ENCODE measurements around the gene GHRL. TPM values are rescaled to one million over a fixed set of nuclear protein-coding genes. Genes with fewer than 3 reads are reported as not detected.

Gene GHRL
- total and polyA plus RNA-seq, 3 donors from 2014 or later = 0.50 to 1.0 (median 0.87) TPM

DNA sequence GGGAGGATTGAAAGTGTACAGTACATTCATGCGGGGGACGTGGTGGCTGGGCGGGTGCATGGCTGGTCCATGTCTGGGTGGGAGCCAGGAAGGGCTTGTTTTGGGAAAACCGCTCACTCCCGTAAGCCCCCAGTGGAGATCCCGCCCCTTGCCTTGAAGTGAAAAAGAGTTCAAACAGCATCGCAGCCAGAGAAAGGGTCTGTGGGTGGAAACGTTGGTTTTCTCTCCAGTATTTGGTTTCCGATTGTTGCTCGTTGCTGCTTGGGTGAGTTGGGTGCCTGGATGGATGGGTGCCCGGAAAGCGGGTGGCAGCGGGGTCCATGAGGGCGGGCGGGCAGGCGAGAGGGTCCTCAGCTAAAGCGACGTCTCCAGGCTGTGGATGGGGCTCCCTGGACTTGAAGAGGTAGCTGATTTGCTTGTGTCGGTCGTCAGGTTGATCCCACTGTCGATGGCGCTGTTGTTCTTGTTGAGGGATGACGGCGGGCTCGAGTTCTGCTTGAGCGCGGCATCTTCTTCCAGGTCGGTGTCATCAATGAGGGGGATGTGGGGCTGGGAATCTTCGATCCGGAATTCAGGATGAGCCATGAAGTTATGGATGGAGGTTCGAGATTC is 35.8 kb upstream of the GHRL start:
- Histone ChIP-seq H3K4me3 (no peak overlapping the region), H3K27me3 (no peaks in the 10 kb centered on the region), H3K36me3 (ENCODE audit: low read depth, missing control alignments) (no peaks in the 10 kb centered on the region), H3K27ac (no peak overlapping the region), H3K9me3 (no peaks in the 10 kb centered on the region), H3K4me1 (no peaks in the 10 kb centered on the region)
- 54 to 61% methylated on average over 31 of the region's 31 CpGs for WGBS, 2 donors
- intact Hi-C loops (cut with DNase I; ENCODE audit: low total_unique reads) = no loop called here
- TF ChIP-seq, protein P1, sequence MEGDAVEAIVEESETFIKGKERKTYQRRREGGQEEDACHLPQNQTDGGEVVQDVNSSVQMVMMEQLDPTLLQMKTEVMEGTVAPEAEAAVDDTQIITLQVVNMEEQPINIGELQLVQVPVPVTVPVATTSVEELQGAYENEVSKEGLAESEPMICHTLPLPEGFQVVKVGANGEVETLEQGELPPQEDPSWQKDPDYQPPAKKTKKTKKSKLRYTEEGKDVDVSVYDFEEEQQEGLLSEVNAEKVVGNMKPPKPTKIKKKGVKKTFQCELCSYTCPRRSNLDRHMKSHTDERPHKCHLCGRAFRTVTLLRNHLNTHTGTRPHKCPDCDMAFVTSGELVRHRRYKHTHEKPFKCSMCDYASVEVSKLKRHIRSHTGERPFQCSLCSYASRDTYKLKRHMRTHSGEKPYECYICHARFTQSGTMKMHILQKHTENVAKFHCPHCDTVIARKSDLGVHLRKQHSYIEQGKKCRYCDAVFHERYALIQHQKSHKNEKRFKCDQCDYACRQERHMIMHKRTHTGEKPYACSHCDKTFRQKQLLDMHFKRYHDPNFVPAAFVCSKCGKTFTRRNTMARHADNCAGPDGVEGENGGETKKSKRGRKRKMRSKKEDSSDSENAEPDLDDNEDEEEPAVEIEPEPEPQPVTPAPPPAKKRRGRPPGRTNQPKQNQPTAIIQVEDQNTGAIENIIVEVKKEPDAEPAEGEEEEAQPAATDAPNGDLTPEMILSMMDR (IDR thresholded peaks at IDR 0.05) = no peak
- no peak for TF ChIP-seq POLR2A (IDR thresholded peaks at IDR 0.05)
- no peak for DNase-seq

DNA sequence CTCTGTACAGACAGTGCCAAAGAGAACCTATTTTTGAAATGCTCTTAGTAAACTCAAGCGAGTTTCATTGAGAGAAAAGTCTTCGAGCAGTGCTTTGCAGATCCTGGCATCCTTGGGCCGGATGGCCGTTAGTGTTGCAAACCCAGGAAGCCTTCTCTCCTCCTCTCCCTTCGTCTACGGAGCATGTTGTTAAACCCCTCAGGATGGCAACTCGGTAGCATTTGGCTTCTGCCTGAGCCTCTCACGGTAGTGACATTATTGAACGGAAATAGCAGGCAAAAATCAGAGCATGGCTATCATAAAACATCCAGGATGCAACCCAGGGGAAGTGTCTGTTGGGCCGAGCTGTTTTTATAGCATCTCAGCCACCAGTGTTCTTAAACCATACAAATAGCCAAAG is 34.8 kb upstream of the GHRL start:
- Histone ChIP-seq H3K9me3 (no peaks in the 10 kb centered on the region), H3K4me3 (no peak overlapping the region), H3K36me3 (ENCODE audit: low read depth, missing control alignments) (no peaks in the 10 kb centered on the region), H3K27ac (no peak overlapping the region), H3K4me1 (no peaks in the 10 kb centered on the region), H3K27me3 (no peaks in the 10 kb centered on the region)
- intact Hi-C loops (cut with DNase I; ENCODE audit: low total_unique reads) = no loop called here
- no peak for TF ChIP-seq POLR2A (IDR thresholded peaks at IDR 0.05)
- TF ChIP-seq, protein P1 (IDR thresholded peaks at IDR 0.05) = no peak
- DNase-seq = no peak
- 65 to 68% methylated on average over 10 of the region's 10 CpGs for WGBS, 2 donors

GRCh38 chr3:10322352-10322710 is 29.6 kb upstream of the GHRL start:
- Histone ChIP-seq H3K27me3 (no peaks in the 10 kb centered on the region), H3K9me3 (no peaks in the 10 kb centered on the region), H3K27ac (no peak overlapping the region), H3K4me3 (no peak overlapping the region), H3K36me3 (ENCODE audit: low read depth, missing control alignments) (no peaks in the 10 kb centered on the region), H3K4me1 (peaks cover 11% of the 10 kb centered on the region)
- no peak for DNase-seq
- TF ChIP-seq, protein P1 (IDR thresholded peaks at IDR 0.05) = peak in 1 of 3 experiments; percentile 2
- no peak for TF ChIP-seq POLR2A (IDR thresholded peaks at IDR 0.05)
- 79 to 93% methylated on average over 1 of the region's 1 CpG for WGBS, 2 donors
- intact Hi-C loops (cut with DNase I; ENCODE audit: low total_unique reads) = no loop called here

GRCh38 chr3:10321630-10322351 is 29.0 kb upstream of the GHRL start:
- WGBS, 2 donors = 59 to 88% methylated on average over 4 to 8 of the region's 8 CpGs
- Histone ChIP-seq H3K36me3 (ENCODE audit: low read depth, missing control alignments) (no peaks in the 10 kb centered on the region), H3K4me1 (peaks cover 11% of the 10 kb centered on the region), H3K27ac (peak overlapping the region in 1 of 2 donors; percentile 71), H3K27me3 (no peaks in the 10 kb centered on the region), H3K9me3 (no peaks in the 10 kb centered on the region), H3K4me3 (peak overlapping the region in 1 of 2 donors; percentile 97)
- intact Hi-C loops (cut with DNase I; ENCODE audit: low total_unique reads) = no loop called here
- TF ChIP-seq POLR2A (IDR thresholded peaks at IDR 0.05) = no peak
- TF ChIP-seq, protein P1 (IDR thresholded peaks at IDR 0.05) = no peak
- no peak for DNase-seq

- Histone ChIP-seq H3K27me3 (no peaks in the 10 kb centered on the region), H3K4me1 (peaks cover 11% of the 10 kb centered on the region), H3K4me3 (peak overlapping the region; percentile 81 to 97), H3K27ac (peak overlapping the region; percentile 37 to 71), H3K36me3 (ENCODE audit: low read depth, missing control alignments) (peaks cover 4% of the 10 kb centered on the region), H3K9me3 (no peaks in the 10 kb centered on the region)
- DNase-seq = no peak
- intact Hi-C loops (cut with DNase I; ENCODE audit: low total_unique reads) = no loop called here
- TF ChIP-seq POLR2A (IDR thresholded peaks at IDR 0.05) = no peak
- TF ChIP-seq, protein P1 (IDR thresholded peaks at IDR 0.05) = no peak
- 1 to 2% methylated on average over 9 of the region's 9 CpGs for WGBS, 2 donors
These were observed 27.6 kb upstream of the GHRL start for GRCh38 chr3:10320320-10320677.

Data from testis (tissue), 3 donors.